OCI-LY1 (cell line): ENCODE results near the gene RNF214.

Experiments
- EZH2 ChIP-seq: fragments of 200-600 bp; sonication (generic), shearing (Covaris generic); IDR thresholded peaks from 2 replicates; pipeline ENCODE4 v1.8.0; 2017; ENCODE audit warnings: borderline replicate concordance, mixed run types, mild to moderate bottlenecking, antibody characterized with exemption, low read length, moderate library complexity, mixed read lengths
- TF ChIP-seq, protein P1 (sequence below): fragments of 200-600 bp; sonication (generic), shearing (Covaris generic); IDR thresholded peaks from 2 replicates; pipeline ENCODE4 v1.5.1; 2017; ENCODE audit warnings: mild to moderate bottlenecking, antibody characterized with exemption, low read length, moderate library complexity, mixed read lengths

DNA sequence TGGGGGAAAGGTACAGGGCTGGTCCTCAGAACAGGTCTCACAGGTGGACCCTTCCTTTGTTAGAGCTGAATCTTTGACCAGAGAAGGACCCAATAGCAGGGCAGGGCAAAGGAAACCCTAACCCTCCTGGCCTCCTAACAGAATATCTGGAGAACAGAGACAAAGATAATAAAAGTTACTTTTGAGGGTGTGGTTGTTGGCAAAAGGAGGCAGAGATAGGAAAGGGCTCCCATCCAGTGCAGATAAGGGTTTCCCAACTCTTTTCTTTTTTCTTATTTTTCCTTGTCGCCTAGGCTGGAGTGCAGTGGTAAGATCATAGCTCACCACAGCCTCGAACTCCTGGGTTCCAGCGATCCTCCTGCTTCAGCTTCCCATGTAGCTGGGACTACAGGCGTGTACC lies 12.5 kb upstream of the RNF214 start:
- TF ChIP-seq, protein P1, sequence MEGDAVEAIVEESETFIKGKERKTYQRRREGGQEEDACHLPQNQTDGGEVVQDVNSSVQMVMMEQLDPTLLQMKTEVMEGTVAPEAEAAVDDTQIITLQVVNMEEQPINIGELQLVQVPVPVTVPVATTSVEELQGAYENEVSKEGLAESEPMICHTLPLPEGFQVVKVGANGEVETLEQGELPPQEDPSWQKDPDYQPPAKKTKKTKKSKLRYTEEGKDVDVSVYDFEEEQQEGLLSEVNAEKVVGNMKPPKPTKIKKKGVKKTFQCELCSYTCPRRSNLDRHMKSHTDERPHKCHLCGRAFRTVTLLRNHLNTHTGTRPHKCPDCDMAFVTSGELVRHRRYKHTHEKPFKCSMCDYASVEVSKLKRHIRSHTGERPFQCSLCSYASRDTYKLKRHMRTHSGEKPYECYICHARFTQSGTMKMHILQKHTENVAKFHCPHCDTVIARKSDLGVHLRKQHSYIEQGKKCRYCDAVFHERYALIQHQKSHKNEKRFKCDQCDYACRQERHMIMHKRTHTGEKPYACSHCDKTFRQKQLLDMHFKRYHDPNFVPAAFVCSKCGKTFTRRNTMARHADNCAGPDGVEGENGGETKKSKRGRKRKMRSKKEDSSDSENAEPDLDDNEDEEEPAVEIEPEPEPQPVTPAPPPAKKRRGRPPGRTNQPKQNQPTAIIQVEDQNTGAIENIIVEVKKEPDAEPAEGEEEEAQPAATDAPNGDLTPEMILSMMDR, result no peak
- TF ChIP-seq EZH2, result no peak
